ENCODE data around the gene IDH3G.
"Not testable (repeated sequence)": the region's sequence is repeated elsewhere in the genome, so short reads cannot be mapped to it uniquely, and the experiment has no call there.

Gene IDH3G

GRCh38 chrX:153794018-153794896 is at the start of gene IDH3G, which contains the start of gene SSR4:
Gene IDH3G, minus strand, starts transcription at chrX:153794375. Its CDS starts 49 bp downstream, at chrX:153794326.
Gene SSR4, plus strand, starts transcription at chrX:153794668. Its CDS starts 20 bp downstream, at chrX:153794688.
- peak; percentile 94 for DNase-seq

GRCh38 chrX:153836921-153837320 is 42.7 kb upstream of the IDH3G start:
- no peak for DNase-seq

- DNase-seq: no peak
Observed at GRCh38 chrX:153832728-153833127, 38.6 kb upstream of the IDH3G start.

- no peak for DNase-seq
Observed at GRCh38 chrX:153831429-153832150, 37.4 kb upstream of the IDH3G start.

GRCh38 chrX:153830640-153831428 is 36.7 kb upstream of the IDH3G start:
- DNase-seq: no peak

- DNase-seq: no peak
Observed at GRCh38 chrX:153829799-153830639, 35.8 kb upstream of the IDH3G start, which contains the start of gene PDZD4. Gene PDZD4, minus strand, starts transcription at chrX:153830544. Its CDS starts 246 bp downstream, at chrX:153830298.

- DNase-seq: no peak
Observed at GRCh38 chrX:153829549-153829798, 35.3 kb upstream of the IDH3G start.

- no peak for DNase-seq
Observed at GRCh38 chrX:153828723-153829548, 34.8 kb upstream of the IDH3G start.

GRCh38 chrX:153828308-153828707 is 34.1 kb upstream of the IDH3G start:
- DNase-seq: no peak

GRCh38 chrX:153827903-153828302 is 33.7 kb upstream of the IDH3G start:
- no peak for DNase-seq

- DNase-seq: no peak
Observed at GRCh38 chrX:153827016-153827415, 32.8 kb upstream of the IDH3G start.

- no peak for DNase-seq
Observed at GRCh38 chrX:153825042-153825441, 30.9 kb upstream of the IDH3G start.

GRCh38 chrX:153824348-153824747 is 30.2 kb upstream of the IDH3G start:
- DNase-seq: no peak

- DNase-seq: no peak
Observed at GRCh38 chrX:153821066-153821465, 26.9 kb upstream of the IDH3G start.

GRCh38 chrX:153820601-153821000 is 26.4 kb upstream of the IDH3G start:
- DNase-seq: no peak

- DNase-seq: no peak
Observed at GRCh38 chrX:153819384-153820040, 25.3 kb upstream of the IDH3G start.

- peak; percentile 56 to 71 for DNase-seq
Observed at GRCh38 chrX:153818571-153819383, 24.6 kb upstream of the IDH3G start.

- DNase-seq: not testable (repeated sequence)
Observed at GRCh38 chrX:153818064-153818463, 23.9 kb upstream of the IDH3G start.

- DNase-seq: peak; percentile 53 to 54
Observed at GRCh38 chrX:153816831-153817690, 22.9 kb upstream of the IDH3G start.
